OCI-LY3 (cell line): ENCODE results near the gene LRRN2.

Experiments
- CTCF ChIP-seq: fragments of 200-600, 300-600 bp; sonication (generic); IDR thresholded peaks from 2 replicates; pipeline ENCODE4 v1.5.1; 2014; ENCODE audit warnings: antibody characterized with exemption, low read length, low read depth
- EZH2phosphoT487 ChIP-seq: fragments of 200-600 bp; shearing (Covaris generic); IDR thresholded peaks from 2 replicates; pipeline ENCODE4 v1.6.1; 2018; ENCODE audit warnings: antibody characterized with exemption, mixed run types, low read depth

- TF ChIP-seq CTCF (no peak), EZH2phosphoT487 (no peak)
These were observed 51.2 kb downstream of the LRRN2 start for GRCh38 chr1:204634260-204634910.
